GM12892 (cell line): ENCODE data around the gene OR51I2.

Experiments used
- POLR2A ChIP-seq: IDR thresholded peaks from 2 replicates; pipeline ENCODE4 v1.6.1; 2011; ENCODE audit warnings: low read depth, low read length, control low read depth
- POLR2AphosphoS5 ChIP-seq: IDR thresholded peaks from 2 replicates; pipeline ENCODE4 v1.6.1; 2011; ENCODE audit warnings: low read depth, low read length, control low read depth
- TAF1 ChIP-seq: IDR thresholded peaks from 2 replicates; pipeline ENCODE4 v1.6.1; 2011; ENCODE audit warnings: low read depth, mild to moderate bottlenecking, control low read depth, low read length, borderline replicate concordance

DNA sequence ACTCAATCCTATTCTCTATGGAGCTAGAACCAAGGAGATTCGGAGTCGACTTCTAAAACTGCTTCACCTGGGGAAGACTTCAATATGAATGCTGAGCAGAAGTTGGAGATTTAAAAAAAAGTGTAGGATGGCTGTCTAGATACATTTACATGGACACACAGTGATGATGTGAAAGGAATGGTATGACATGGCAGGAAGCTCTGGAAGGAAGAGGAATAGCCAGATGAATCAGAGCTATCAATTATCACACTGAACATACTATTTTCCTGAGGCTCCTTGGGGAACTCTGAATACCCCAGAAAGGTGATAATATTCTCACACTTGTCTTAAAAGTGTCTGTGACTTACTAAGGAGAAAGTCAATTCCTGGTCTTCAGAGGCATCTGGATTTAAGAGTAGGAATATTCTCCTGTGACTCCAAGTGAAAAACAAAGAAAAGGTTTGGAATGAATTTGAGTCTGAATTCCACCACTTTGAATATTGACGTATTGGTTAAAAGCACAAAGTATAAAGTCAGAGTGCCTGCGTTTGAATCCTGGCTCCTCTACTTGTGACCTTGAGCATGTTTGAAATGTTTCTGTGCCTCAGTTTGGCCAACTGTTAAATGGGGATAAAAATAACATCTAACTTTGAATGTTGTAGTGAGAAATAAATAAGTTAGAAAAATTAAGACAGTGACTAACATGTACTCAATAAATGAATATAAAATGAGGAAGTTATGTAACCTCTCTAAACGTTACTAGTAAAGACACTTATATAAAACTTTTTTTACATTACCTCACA, 40.6 kb downstream of the OR51I2 start:
- TF ChIP-seq TAF1 = no peak
- no peak for TF ChIP-seq POLR2A
- no peak for TF ChIP-seq POLR2AphosphoS5
